Epithelial cell of esophagus (primary cell): ENCODE results near the gene FBF1.
"Not testable (repeated sequence)": the region's sequence is repeated elsewhere in the genome, so short reads cannot be mapped to it uniquely, and the experiment has no call there.

Source experiments
- DNase-seq: peaks from one replicate; pipeline ENCODE4 v3.0.0; 2010; ENCODE audit warnings: low read depth
- H3K4me3 ChIP-seq: 2 replicates; pipeline ENCODE4 v1.5.1; 2011; ENCODE audit warnings: mild to moderate bottlenecking, low read length, control low read depth
- CTCF ChIP-seq: IDR thresholded peaks from 2 replicates; pipeline ENCODE4 v1.5.1; 2011; ENCODE audit warnings: low read depth, mild to moderate bottlenecking, low read length, control low read depth, inconsistent platforms; ENCODE audit not compliant: insufficient read depth; ENCODE audit errors: missing control alignments

The FBF1 gene

GRCh38 chr17:75874323-75875181, 66.3 kb downstream of the FBF1 start:
- no peak overlapping the region for H3K4me3 ChIP-seq
- DNase-seq, result no peak
- TF ChIP-seq CTCF, result no peak

- no peak overlapping the region for H3K4me3 ChIP-seq
- DNase-seq, result no peak
- no peak for TF ChIP-seq CTCF
Observed at GRCh38 chr17:75873587-75874322, 67.1 kb downstream of the FBF1 start.

- no peak overlapping the region for H3K4me3 ChIP-seq
- no peak for TF ChIP-seq CTCF
- peak; percentile 86 for DNase-seq
Observed at GRCh38 chr17:75872434-75873351, 68.1 kb downstream of the FBF1 start.

- not testable (repeated sequence) for DNase-seq, H3K4me3 ChIP-seq
Observed at GRCh38 chr17:75870228-75870627, 70.6 kb downstream of the FBF1 start.

GRCh38 chr17:75869282-75870141, 71.3 kb downstream of the FBF1 start:
- peak; percentile 63 for DNase-seq
- no peak overlapping the region for H3K4me3 ChIP-seq
- TF ChIP-seq CTCF, result no peak

- H3K4me3 ChIP-seq, result not testable (repeated sequence)
Observed at GRCh38 chr17:75868730-75869281, 72.0 kb downstream of the FBF1 start.

GRCh38 chr17:75865404-75866188, 75.2 kb downstream of the FBF1 start:
- not testable (repeated sequence) for DNase-seq, H3K4me3 ChIP-seq

More at GRCh38 chr17:75868730-75869281, 72.0 kb downstream of the FBF1 start:
- DNase-seq, result not testable (repeated sequence)

GRCh38 chr17:75864887-75865286, 76.0 kb downstream of the FBF1 start:
- not testable (repeated sequence) for H3K4me3 ChIP-seq
- peak; percentile 59 for DNase-seq
